22Rv1 (cell line): Measurements from ENCODE around the gene GPR84.

ENCODE experiments used
- H3K27ac ChIP-seq: fragments of 450-650 bp; 2 replicates; pipeline ENCODE4 v1.5.1; 2017
- ZFX ChIP-seq: fragments of 450-650 bp; IDR thresholded peaks from 2 replicates; pipeline ENCODE4 v1.6.1; 2017; ENCODE audit warnings: antibody characterized with exemption, borderline replicate concordance
- TF ChIP-seq, protein P1 (sequence below): fragments of 450-650 bp; IDR thresholded peaks from 2 replicates; pipeline ENCODE4 v1.5.1; 2017; ENCODE audit warnings: mild to moderate bottlenecking

GPR84 gene

DNA sequence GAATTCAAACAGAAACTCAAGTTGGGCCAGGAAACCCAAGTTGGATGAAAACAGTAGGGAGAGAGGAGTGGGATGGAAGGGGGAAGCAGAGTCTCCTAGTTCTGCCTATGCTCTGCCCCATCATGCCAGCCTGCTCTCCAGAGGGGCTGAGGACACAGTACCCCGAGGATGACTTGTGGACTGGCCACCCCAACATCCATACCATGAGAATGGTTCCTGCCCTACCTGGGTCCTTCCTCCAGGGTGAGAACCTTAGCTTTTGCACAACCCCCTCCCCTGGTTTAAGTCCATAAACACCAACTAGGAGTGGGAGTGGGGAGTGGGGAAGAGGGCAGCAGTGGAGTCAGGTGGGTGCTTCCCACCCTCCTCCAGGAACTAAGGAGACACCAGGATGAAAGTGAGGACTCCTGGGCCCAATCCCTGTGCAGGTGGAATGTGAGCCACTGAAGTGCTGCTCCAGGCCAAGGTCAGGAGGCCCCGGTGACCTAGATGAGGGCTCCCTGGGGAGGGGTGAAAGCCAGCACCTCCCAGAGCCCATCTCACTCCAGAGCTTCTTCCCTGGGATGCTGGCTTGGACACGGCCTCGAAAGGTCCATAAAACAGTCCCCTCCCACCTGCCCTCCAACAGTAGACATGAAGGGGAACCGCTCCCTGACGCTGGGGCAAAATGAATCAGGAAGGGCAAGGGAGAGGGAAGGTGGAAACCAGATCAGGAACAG lies 13.7 kb upstream of the GPR84 start:
- TF ChIP-seq, protein P1, sequence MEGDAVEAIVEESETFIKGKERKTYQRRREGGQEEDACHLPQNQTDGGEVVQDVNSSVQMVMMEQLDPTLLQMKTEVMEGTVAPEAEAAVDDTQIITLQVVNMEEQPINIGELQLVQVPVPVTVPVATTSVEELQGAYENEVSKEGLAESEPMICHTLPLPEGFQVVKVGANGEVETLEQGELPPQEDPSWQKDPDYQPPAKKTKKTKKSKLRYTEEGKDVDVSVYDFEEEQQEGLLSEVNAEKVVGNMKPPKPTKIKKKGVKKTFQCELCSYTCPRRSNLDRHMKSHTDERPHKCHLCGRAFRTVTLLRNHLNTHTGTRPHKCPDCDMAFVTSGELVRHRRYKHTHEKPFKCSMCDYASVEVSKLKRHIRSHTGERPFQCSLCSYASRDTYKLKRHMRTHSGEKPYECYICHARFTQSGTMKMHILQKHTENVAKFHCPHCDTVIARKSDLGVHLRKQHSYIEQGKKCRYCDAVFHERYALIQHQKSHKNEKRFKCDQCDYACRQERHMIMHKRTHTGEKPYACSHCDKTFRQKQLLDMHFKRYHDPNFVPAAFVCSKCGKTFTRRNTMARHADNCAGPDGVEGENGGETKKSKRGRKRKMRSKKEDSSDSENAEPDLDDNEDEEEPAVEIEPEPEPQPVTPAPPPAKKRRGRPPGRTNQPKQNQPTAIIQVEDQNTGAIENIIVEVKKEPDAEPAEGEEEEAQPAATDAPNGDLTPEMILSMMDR = no peak
- TF ChIP-seq ZFX = no peak
- no peak overlapping the region for H3K27ac ChIP-seq

DNA sequence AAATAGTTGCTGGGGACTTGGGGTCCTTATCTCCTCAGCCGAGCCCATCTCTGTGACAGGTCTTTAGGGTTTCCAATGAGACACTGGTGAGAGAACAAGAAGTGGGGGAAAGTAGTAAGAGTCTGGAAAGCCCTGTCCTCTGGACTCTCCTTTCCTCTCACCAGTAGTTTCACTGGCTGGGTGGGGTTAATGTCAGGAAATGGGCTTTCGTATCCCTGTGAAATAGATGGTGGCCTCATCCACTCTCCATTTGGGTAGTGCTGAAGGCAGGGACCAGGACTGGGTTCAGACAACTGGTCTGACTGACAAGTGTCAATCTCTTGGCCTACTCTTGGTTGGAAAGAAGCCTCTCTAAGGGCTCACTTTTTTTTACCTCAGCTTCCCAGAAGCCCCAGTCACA lies 12.7 kb upstream of the GPR84 start:
- H3K27ac ChIP-seq = no peak overlapping the region
- TF ChIP-seq, protein P1 = no peak
- TF ChIP-seq ZFX = no peak

DNA sequence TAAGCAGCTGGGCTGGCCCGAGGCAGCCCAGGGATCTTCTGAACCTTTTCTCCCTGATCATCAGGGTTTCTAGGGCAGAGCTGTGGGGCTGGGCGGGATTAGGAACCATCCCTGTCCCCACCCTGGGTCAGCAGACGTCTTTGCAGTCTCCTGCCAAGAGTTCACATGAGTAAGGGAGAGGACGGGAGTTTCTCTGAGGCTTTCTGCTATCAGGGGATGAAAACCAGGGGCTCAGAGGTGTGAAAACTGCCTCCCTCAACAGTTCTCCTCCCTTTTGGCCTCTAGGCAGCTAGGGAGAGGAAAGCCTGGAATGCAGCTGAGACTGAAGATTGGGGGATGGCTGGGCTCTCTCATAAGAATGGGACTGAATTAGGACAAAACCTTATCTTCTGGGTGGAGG lies 12.3 kb upstream of the GPR84 start:
- H3K27ac ChIP-seq = no peak overlapping the region
- TF ChIP-seq, protein P1 = no peak
- TF ChIP-seq ZFX = no peak

DNA sequence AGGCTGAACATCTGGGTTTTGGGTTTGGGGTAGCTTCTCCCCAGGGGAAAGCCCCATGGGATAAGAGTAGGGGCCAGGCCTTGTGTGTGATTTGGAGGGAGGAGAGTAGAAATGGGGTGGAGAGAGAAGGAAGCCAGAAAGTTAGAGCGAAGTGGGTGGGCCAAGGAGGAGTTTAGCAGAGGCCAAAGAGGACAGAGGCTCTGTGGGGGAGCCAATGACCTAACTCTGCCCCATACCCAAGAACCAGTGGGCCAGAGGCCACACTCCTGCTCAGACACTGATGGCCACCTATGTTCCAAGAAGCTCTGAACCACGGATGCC lies 10.9 kb upstream of the GPR84 start:
- TF ChIP-seq ZFX = no peak
- TF ChIP-seq, protein P1 = no peak
- no peak overlapping the region for H3K27ac ChIP-seq

DNA sequence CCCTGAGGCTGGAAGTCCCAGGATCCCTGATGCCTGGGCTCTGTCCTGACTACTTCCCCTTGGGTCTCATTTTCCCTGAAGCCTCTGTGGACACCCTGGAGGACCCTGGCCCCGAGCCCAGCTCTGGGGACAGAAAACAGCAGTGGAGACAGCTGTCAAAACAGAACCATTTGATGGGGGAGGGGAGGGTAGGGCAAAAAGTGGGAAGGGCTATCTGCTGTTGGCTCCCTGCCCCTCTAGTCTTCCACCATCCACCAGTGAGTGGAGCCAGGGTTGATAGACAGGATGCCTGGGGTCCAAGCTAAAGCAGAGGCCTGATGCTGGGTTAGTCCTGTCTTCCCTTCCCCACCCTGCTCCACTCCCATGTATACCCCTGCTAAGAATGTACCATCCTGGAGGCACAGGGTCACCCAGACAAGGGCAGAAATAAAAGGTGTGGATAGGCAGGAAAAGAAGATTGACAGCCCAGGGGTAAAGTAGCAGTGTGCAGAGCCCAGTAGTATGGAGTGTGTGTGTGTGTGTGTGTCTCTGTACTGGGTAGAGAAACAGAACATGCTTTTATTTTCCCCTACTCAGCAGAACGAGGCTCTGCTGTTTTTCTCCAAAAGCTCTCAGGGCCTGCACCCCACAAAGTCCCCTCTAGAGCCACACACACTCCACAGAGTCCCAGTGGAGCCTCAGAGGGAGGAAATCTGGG lies 10.4 kb upstream of the GPR84 start:
- H3K27ac ChIP-seq = no peak overlapping the region
- no peak for TF ChIP-seq ZFX
- TF ChIP-seq, protein P1 = no peak

DNA sequence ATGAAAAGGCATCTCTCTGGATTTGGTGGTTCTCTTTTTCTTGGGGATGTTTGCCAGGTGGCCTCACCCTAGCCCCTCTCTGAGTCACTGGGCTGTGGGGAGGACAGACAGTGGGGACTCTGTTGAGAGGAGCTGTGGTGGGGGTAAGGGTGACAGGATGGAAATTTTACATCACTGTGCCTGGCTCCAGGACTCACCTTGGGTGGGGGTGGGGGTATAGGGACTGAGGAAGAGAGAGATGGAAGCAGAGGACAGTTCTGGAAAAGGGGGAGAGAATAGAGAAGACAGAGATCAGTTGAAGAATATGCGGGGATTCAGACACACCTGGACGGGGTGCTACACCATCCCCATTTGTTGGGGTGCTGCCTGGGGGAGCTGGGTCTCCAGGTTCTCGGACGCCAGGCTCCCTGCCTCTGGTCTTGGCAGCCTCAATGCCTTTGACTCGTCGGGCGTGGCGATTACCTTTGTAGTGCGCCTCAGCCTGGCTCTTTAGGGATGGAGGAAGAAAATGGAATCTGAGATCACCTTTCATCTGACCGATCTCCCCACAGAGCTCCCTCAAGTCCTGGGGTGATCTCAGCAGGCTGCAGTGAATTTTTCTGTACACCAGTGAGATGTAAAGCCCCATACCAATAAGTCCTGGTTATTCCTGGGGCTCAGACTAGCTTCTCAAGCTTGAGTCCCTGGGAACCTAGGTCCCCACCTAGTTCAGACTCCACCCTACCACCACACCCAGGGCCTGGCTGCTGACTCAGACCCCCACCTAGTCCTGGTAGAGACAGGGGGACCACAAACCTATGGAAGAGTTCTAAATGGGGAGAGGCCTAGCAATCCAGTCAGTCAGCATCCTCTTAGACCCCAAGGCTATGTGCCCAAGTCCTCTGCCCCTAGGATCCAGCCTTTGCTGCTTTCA lies 9.6 kb upstream of the GPR84 start:
- TF ChIP-seq ZFX = no peak
- TF ChIP-seq, protein P1 = no peak
- H3K27ac ChIP-seq = no peak overlapping the region
